Measurements from ENCODE around the gene MAGI2.
"Not testable (repeated sequence)": the region's sequence is repeated elsewhere in the genome, so short reads cannot be mapped to it uniquely, and the experiment has no call there.

The MAGI2 gene

GRCh38 chr7:79034730-79035129 lies 418.7 kb downstream of the MAGI2 start:
- TF ChIP-seq, protein P1, sequence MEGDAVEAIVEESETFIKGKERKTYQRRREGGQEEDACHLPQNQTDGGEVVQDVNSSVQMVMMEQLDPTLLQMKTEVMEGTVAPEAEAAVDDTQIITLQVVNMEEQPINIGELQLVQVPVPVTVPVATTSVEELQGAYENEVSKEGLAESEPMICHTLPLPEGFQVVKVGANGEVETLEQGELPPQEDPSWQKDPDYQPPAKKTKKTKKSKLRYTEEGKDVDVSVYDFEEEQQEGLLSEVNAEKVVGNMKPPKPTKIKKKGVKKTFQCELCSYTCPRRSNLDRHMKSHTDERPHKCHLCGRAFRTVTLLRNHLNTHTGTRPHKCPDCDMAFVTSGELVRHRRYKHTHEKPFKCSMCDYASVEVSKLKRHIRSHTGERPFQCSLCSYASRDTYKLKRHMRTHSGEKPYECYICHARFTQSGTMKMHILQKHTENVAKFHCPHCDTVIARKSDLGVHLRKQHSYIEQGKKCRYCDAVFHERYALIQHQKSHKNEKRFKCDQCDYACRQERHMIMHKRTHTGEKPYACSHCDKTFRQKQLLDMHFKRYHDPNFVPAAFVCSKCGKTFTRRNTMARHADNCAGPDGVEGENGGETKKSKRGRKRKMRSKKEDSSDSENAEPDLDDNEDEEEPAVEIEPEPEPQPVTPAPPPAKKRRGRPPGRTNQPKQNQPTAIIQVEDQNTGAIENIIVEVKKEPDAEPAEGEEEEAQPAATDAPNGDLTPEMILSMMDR (IDR thresholded peaks at IDR 0.05; ENCODE audit: low read depth, low read length, missing control alignments): no peak
- DNase-seq: no peak
- Histone ChIP-seq H3K36me3 (replicated peaks) (no peaks in the 10 kb centered on the region), H3K27ac (no peak overlapping the region), H3K4me3 (ENCODE audit: low read depth, low read length) (no peak overlapping the region), H3K27me3 (replicated peaks) (no peaks in the 10 kb centered on the region)
- in situ Hi-C loops (cut with HindIII; ENCODE audit: low pct_ligation_motif_present, low sequenced_read_pairs): no loop called here

- H3K36me3 ChIP-seq (replicated peaks); H3K27ac ChIP-seq; DNase-seq; H3K4me3 ChIP-seq (ENCODE audit: low read depth, low read length); H3K27me3 ChIP-seq (replicated peaks); in situ Hi-C loops (cut with HindIII; ENCODE audit: low pct_ligation_motif_present, low sequenced_read_pairs): not testable (repeated sequence)
These were observed 433.8 kb downstream of the MAGI2 start for GRCh38 chr7:79019711-79020110.

DNA sequence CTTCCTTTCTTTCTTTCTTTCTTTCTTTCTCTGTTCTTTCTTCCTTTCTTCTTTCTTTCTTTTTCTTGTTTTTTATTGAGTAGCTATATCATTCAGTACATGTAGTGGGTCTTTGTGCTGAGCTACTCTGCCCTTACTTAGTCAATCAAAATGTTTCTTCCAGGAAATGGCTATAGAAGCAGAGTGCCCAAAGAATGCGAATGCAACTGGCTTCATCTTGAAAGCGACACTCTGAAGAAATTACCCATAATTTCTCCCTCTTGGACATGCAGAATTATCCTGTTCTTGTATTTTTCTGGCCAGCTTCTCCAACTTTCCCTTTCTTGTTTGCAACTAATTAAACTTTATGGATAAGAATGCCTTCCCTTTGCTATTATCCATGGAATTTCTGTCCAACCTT lies 441.5 kb downstream of the MAGI2 start:
- in situ Hi-C loops (cut with HindIII; ENCODE audit: low pct_ligation_motif_present, low sequenced_read_pairs): no loop called here
- no peak for DNase-seq
- Histone ChIP-seq H3K4me3 (ENCODE audit: low read depth, low read length) (no peak overlapping the region), H3K36me3 (replicated peaks) (no peaks in the 10 kb centered on the region), H3K27ac (no peak overlapping the region), H3K27me3 (replicated peaks) (no peaks in the 10 kb centered on the region)
- TF ChIP-seq, protein P1 (IDR thresholded peaks at IDR 0.05; ENCODE audit: low read depth, low read length, missing control alignments): no peak

DNA sequence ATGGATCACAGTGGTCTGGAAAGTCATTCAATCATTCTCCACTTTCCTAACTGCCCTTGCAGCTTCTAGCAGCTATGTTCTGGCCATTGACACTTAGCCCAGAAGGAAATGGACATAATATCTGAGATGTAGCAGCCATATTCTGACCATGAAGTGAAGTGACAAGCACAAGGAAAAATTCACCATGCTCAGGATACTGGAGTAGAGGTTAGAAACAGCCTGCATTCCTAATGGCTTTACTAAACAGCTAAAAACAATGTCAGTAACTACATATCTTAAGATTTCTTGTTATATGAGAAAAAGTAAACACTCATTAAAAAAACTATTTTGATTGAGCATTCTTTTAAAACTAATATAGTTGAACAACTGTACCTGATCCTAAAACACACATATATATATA lies 443.8 kb downstream of the MAGI2 start:
- no peaks in the 10 kb centered on the region for H3K36me3 ChIP-seq (replicated peaks)
- TF ChIP-seq, protein P1 (IDR thresholded peaks at IDR 0.05; ENCODE audit: low read depth, low read length, missing control alignments): no peak

GRCh38 chr7:79008786-79009185 lies 444.7 kb downstream of the MAGI2 start:
- H3K27ac ChIP-seq: no peak overlapping the region
- in situ Hi-C loops (cut with HindIII; ENCODE audit: low pct_ligation_motif_present, low sequenced_read_pairs): no loop called here
- TF ChIP-seq, protein P1 (IDR thresholded peaks at IDR 0.05; ENCODE audit: low read depth, low read length, missing control alignments): no peak
- H3K27me3 ChIP-seq (replicated peaks): no peaks in the 10 kb centered on the region
- no peaks in the 10 kb centered on the region for H3K36me3 ChIP-seq (replicated peaks)
- no peak overlapping the region for H3K4me3 ChIP-seq (ENCODE audit: low read depth, low read length)
- DNase-seq: no peak

More for the DNA sequence above, 443.8 kb downstream of the MAGI2 start:
- DNase-seq: no peak
- in situ Hi-C loops (cut with HindIII; ENCODE audit: low pct_ligation_motif_present, low sequenced_read_pairs): no loop called here
- no peak overlapping the region for H3K27ac ChIP-seq
- no peak overlapping the region for H3K4me3 ChIP-seq (ENCODE audit: low read depth, low read length)
- no peaks in the 10 kb centered on the region for H3K27me3 ChIP-seq (replicated peaks)

GRCh38 chr7:78996013-78996412 lies 457.5 kb downstream of the MAGI2 start:
- in situ Hi-C loops (cut with HindIII; ENCODE audit: low pct_ligation_motif_present, low sequenced_read_pairs): no loop called here
- no peak for DNase-seq

More at GRCh38 chr7:78996013-78996412, 457.5 kb downstream of the MAGI2 start:
- H3K36me3 ChIP-seq (replicated peaks): no peaks in the 10 kb centered on the region
- H3K4me3 ChIP-seq (ENCODE audit: low read depth, low read length): no peak overlapping the region
- H3K27me3 ChIP-seq (replicated peaks): no peaks in the 10 kb centered on the region
- H3K27ac ChIP-seq: no peak overlapping the region
- TF ChIP-seq, protein P1 (IDR thresholded peaks at IDR 0.05; ENCODE audit: low read depth, low read length, missing control alignments): no peak
